ENCODE data around the gene TIAL1. TPM values are rescaled to one million over a fixed set of nuclear protein-coding genes. Genes with fewer than 3 reads are reported as not detected.

Gene TIAL1
- total and polyA plus RNA-seq, 2 of the 13 experiments (the other 11 are each of a cell fraction or from before 2014, with no cell fraction given): 31.5 to 148 TPM

DNA sequence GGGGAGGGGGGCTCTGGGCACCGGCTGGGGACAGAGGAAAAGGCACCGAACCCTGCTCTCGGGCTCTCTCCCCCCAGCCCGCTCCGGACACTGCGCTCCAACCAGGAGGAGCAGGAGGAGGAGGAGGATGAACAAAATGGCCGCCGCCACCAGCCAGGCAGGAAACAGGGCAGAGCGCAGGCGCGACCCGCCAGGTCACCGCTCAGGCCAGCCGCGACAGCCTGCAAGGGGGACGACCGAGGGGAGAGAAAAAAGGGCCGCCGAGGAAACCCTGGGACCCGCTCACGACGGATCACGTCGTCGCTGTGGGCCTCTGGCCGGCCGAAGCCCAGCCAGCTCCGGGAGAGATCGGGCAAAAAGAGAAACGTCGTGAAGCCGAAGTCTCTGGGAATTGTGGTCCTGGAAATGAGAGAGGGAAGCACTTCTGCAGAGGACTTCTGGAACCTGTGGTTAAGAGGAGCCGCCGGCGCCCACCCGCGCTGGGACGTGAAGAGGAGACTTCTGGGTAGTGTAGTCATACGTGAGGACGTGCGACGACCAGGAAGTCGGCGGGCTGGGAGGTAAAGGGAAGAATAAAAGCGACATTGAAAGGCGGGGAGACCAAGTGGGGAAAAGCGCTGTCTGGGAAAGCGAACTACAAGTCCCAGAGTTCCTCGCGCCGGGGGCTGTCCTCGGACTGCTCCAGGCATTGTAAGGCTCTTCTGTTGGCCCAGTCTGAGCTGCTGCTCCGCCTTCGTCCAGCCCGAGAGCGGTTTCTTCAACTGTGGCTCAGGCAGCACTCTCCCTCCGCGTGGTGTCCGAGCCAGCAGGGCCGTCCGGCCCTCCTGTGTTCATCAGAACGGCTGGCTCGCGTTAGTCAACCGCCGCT is at the start of gene TIAL1 (continued):
- TF ChIP-seq ATF7-NPFF (CRISPR knock-in tag; IDR thresholded peaks at IDR 0.05; ENCODE audit: low read depth): 0 out of 2 replicates have a peak, but pooled peaks have one; percentile 37
- TF ChIP-seq RNF2 (conservative IDR thresholded peaks at IDR 0.05; ENCODE audit: low read depth): no peak; the same call in none of the 2 replicates
- TF ChIP-seq, protein P1, sequence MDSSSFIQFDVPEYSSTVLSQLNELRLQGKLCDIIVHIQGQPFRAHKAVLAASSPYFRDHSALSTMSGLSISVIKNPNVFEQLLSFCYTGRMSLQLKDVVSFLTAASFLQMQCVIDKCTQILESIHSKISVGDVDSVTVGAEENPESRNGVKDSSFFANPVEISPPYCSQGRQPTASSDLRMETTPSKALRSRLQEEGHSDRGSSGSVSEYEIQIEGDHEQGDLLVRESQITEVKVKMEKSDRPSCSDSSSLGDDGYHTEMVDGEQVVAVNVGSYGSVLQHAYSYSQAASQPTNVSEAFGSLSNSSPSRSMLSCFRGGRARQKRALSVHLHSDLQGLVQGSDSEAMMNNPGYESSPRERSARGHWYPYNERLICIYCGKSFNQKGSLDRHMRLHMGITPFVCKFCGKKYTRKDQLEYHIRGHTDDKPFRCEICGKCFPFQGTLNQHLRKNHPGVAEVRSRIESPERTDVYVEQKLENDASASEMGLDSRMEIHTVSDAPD (CRISPR knock-in tag; IDR thresholded peaks at IDR 0.05): no peak
- TF ChIP-seq, protein P2, sequence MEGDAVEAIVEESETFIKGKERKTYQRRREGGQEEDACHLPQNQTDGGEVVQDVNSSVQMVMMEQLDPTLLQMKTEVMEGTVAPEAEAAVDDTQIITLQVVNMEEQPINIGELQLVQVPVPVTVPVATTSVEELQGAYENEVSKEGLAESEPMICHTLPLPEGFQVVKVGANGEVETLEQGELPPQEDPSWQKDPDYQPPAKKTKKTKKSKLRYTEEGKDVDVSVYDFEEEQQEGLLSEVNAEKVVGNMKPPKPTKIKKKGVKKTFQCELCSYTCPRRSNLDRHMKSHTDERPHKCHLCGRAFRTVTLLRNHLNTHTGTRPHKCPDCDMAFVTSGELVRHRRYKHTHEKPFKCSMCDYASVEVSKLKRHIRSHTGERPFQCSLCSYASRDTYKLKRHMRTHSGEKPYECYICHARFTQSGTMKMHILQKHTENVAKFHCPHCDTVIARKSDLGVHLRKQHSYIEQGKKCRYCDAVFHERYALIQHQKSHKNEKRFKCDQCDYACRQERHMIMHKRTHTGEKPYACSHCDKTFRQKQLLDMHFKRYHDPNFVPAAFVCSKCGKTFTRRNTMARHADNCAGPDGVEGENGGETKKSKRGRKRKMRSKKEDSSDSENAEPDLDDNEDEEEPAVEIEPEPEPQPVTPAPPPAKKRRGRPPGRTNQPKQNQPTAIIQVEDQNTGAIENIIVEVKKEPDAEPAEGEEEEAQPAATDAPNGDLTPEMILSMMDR (CRISPR knock-in tag; IDR thresholded peaks at IDR 0.05): 0 out of 2 replicates have a peak, but pooled peaks have one; percentile 14
- TF ChIP-seq ZNF672 (CRISPR knock-in tag; IDR thresholded peaks at IDR 0.05): no peak; the same call in 1 of the 2 replicates
- TF ChIP-seq ZNF138 (CRISPR knock-in tag; IDR thresholded peaks at IDR 0.05; ENCODE audit: low read depth): no peak
- peak; percentile 55; the same call in 1 of the 2 replicates for TF ChIP-seq FOXK1 (CRISPR knock-in tag; IDR thresholded peaks at IDR 0.05; ENCODE audit: borderline replicate concordance, low read depth)
- TF ChIP-seq, protein P3, sequence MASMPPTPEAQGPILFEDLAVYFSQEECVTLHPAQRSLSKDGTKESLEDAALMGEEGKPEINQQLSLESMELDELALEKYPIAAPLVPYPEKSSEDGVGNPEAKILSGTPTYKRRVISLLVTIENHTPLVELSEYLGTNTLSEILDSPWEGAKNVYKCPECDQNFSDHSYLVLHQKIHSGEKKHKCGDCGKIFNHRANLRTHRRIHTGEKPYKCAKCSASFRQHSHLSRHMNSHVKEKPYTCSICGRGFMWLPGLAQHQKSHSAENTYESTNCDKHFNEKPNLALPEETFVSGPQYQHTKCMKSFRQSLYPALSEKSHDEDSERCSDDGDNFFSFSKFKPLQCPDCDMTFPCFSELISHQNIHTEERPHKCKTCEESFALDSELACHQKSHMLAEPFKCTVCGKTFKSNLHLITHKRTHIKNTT (CRISPR knock-in tag; IDR thresholded peaks at IDR 0.05): no peak
- TF ChIP-seq, protein P4, sequence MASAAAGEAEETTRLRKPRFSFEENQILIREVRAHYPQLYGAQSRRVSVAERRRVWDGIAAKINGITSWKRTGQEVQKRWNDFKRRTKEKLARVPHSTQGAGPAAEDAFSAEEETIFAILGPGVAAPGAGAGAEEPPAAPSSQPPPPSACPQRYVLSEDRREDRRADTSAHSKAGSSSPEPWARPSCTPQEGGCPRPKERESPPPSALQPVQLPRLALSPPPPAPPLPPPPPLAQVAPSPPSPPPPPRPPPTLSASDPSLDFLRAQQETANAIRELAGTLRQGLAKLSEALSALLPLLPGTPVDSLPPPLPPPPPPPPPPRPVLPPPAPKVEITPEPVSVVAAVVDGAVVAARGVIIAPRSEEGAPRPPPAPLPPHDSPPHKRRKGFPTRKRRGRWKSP (CRISPR knock-in tag; IDR thresholded peaks at IDR 0.05): peak; percentile 76
- no peak for TF ChIP-seq JDP2 (CRISPR knock-in tag; IDR thresholded peaks at IDR 0.05; ENCODE audit: borderline replicate concordance)
- no peak for TF ChIP-seq ZFP82 (CRISPR knock-in tag; IDR thresholded peaks at IDR 0.05; ENCODE audit: borderline replicate concordance)
- TF ChIP-seq MBD4 (IDR thresholded peaks at IDR 0.05; ENCODE audit: borderline replicate concordance, low read length): no peak
- no peak for TF ChIP-seq ZFP41 (CRISPR knock-in tag; IDR thresholded peaks at IDR 0.05; ENCODE audit: borderline replicate concordance)
- no peak for TF ChIP-seq KDM6A (CRISPR knock-in tag; IDR thresholded peaks at IDR 0.05; ENCODE audit: low read depth)
- peak; percentile 74; the same call in 1 of the 2 replicates for TF ChIP-seq ZNF749 (CRISPR knock-in tag; IDR thresholded peaks at IDR 0.05; ENCODE audit: borderline replicate concordance)
- TF ChIP-seq HES4 (CRISPR knock-in tag; IDR thresholded peaks at IDR 0.05; ENCODE audit: borderline replicate concordance): no peak
- TF ChIP-seq, protein P5, sequence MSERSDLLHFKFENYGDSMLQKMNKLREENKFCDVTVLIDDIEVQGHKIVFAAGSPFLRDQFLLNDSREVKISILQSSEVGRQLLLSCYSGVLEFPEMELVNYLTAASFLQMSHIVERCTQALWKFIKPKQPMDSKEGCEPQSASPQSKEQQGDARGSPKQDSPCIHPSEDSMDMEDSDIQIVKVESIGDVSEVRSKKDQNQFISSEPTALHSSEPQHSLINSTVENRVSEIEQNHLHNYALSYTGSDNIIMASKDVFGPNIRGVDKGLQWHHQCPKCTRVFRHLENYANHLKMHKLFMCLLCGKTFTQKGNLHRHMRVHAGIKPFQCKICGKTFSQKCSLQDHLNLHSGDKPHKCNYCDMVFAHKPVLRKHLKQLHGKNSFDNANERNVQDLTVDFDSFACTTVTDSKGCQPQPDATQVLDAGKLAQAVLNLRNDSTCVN (CRISPR knock-in tag; IDR thresholded peaks at IDR 0.05; ENCODE audit: borderline replicate concordance): 0 out of 2 replicates have a peak, but pooled peaks have one; percentile 0
- TF ChIP-seq ZNF589 (CRISPR knock-in tag; conservative IDR thresholded peaks at IDR 0.05): no peak; the same call in 1 of the 2 replicates
- TF ChIP-seq SP4 (CRISPR knock-in tag; IDR thresholded peaks at IDR 0.05): peak; percentile 64
- TF ChIP-seq, protein P6, sequence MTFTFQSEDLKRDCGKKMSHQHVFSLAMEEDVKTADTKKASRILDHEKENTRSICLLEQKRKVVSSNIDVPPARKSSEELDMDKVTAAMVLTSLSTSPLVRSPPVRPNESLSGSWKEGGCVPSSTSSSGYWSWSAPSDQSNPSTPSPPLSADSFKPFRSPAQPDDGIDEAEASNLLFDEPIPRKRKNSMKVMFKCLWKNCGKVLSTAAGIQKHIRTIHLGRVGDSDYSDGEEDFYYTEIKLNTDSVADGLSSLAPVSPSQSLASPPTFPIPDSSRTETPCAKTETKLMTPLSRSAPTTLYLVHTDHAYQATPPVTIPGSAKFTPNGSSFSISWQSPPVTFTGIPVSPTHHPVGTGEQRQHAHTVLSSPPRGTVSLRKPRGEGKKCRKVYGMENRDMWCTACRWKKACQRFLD (CRISPR knock-in tag; IDR thresholded peaks at IDR 0.05; ENCODE audit: borderline replicate concordance): peak; percentile 65; the same call in 1 of the 2 replicates

Measured in HepG2 (cell line).